RWPE1 (cell line): ENCODE data around the gene KAZN.

Experiments
- CTCF ChIA-PET: fragments of 350-600 bp; sonication (Branson Sonifier 250); formaldehyde crosslinking; extraction: SDS; loops from one replicate; lab custom pipeline; 2021; lab: Yijun Ruan, JAX
- POLR2A ChIA-PET: fragments of 400-600 bp; formaldehyde crosslinking; extraction: SDS; loops from one replicate; lab custom pipeline; 2020; ENCODE audit warnings: antibody characterized with exemption; ENCODE audit not compliant: low non-redundant PET; lab: Yijun Ruan, JAX
- DNase-seq: peaks from one replicate; pipeline ENCODE4 v3.0.0; 2012; ENCODE audit warnings: low spot score
- H3K27ac ChIP-seq: fragments of 450-650 bp; 2 replicates; pipeline ENCODE4 v1.5.1; 2017
- TF ChIP-seq, protein P1 (sequence below): fragments of 450-650 bp; conservative IDR thresholded peaks from 2 replicates; pipeline ENCODE4 v1.5.1; 2017; ENCODE audit warnings: low read depth, mild to moderate bottlenecking

Gene KAZN

DNA sequence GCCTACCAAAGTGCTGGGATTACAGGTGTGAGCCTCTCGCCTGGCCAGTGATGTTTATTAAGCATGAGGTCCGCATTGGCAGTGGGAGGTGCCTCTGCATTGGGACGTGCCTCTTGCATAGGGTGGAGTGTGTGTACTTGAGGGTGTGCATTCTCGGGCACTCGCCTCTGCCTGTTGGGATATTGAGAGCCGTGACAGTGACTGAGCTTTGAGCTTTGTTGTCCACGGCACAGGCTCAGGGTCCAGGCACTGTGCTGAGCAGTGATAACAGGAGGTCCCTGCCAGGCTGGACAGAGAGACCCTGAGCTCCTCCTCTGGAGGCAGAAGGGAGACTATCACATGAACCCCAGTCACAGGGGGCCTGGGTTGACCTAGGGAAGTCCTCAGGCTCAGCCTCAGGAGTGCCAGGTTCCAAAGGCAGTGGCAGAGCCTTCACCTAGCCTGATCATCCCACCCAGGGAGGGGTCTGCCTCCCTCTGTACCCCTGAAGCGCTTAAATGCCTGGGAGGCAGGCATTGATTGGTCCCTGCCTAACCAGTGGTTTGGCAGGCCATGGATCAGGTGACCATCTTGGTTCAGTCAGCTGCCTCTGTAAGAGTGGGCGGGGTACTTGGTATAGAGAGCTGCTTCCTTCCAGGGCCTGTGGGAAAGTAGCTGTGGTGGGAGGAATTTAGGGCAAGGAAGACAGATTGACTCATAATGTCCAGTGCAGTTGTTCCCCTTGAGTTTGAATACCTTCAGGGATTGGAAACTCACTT lies 341.2 kb downstream of the KAZN start:
- peak overlapping the region; percentile 2; the same call in 1 of the 2 replicates for H3K27ac ChIP-seq
- no peak for DNase-seq
- CTCF ChIA-PET, result interaction anchor here (0.5 to 1.5 kb wide), 2 partner anchors 88 to 412 kb away, joined by 3 to 5 read pairs; no protein-coding TSS in a partner anchor
- POLR2A ChIA-PET, result no interaction called here
- TF ChIP-seq, protein P1, sequence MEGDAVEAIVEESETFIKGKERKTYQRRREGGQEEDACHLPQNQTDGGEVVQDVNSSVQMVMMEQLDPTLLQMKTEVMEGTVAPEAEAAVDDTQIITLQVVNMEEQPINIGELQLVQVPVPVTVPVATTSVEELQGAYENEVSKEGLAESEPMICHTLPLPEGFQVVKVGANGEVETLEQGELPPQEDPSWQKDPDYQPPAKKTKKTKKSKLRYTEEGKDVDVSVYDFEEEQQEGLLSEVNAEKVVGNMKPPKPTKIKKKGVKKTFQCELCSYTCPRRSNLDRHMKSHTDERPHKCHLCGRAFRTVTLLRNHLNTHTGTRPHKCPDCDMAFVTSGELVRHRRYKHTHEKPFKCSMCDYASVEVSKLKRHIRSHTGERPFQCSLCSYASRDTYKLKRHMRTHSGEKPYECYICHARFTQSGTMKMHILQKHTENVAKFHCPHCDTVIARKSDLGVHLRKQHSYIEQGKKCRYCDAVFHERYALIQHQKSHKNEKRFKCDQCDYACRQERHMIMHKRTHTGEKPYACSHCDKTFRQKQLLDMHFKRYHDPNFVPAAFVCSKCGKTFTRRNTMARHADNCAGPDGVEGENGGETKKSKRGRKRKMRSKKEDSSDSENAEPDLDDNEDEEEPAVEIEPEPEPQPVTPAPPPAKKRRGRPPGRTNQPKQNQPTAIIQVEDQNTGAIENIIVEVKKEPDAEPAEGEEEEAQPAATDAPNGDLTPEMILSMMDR, result no peak

DNA sequence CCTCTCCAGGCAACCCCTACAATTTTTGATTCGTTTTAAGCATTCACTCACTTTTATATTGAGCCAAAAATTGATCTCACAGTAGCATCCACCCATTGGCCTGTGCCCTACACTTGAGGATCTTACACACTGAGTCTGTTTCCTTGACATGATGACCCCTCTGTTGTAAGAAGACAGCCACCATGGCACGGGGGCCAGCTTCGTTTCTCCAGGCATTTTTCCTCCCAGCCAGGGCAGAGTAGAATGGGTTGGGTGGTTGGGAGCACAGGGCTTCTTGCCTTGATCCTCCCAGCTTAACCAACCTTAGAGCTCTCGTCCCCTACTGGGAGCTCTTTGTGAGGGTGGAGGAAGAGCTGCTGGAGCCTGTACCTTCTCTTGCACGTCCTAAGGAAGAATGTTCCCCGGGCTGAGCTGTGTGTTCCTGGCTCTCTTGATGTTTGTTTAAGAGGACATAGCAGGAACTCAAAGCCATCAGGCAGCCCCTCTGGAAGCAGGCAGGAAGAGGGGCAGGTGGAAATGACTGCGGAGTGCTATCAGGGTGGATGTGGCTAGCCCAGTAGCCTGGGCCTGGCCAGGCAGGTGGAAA lies 341.9 kb downstream of the KAZN start:
- H3K27ac ChIP-seq, result no peak overlapping the region
- CTCF ChIA-PET, result interaction anchor here (0.5 to 1.5 kb wide), 2 partner anchors 87 to 412 kb away, joined by 3 to 5 read pairs; no protein-coding TSS in a partner anchor
- DNase-seq, result no peak
- POLR2A ChIA-PET, result no interaction called here
- TF ChIP-seq, protein P1, result no peak

DNA sequence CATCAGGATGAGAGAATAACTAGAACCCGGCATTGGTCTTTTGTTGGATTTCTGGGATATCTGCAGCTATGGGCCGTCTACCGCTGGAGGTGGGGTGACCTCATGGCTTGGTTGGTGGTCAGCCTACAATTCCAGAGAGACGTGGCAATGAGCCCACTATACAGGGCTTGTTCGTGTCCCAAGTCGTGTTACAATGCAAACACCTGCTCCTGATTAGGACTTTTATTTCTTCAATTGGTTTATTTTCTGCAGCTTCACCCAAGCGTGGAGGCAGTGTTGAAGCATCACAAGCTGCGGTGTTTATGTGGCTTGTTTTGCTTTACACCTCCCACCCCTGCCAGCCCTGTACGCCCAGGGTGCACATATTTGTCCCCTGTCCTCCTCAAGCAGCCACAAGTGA lies 343.4 kb downstream of the KAZN start:
- TF ChIP-seq, protein P1, result no peak
- CTCF ChIA-PET, result interaction anchor here (0.6 kb wide), 1 partner anchor 92 kb away, joined by 3 read pairs; no protein-coding TSS in a partner anchor
- POLR2A ChIA-PET, result no interaction called here
- DNase-seq, result no peak
- no peak overlapping the region for H3K27ac ChIP-seq

DNA sequence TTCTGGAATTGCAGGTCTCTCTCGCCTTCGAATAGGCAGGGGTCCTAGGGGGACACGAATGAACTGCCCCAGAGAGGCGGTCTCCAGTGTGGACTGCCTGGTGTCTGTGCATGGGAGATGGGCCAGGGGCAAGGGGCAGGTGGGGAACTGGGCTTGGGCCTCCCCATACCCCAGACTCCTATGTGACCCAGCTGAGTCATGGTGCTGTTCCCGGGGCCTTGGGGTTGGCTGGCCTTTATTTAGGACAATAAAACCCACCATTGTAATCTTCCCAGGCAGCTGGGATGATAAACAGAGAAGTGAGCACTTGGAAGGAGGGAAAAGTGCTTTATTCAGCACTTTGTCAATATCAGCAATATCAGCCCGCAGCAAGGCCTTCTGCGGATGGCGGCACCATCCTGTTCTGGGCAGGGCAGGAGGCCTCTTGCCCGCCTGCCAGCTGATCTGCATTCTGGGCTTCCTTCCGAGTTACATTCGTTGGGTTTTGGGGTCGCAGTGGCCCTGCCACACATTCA lies 346.0 kb downstream of the KAZN start:
- peak overlapping the region; percentile 76 for H3K27ac ChIP-seq
- TF ChIP-seq, protein P1, result no peak
- CTCF ChIA-PET, result no interaction called here
- POLR2A ChIA-PET, result no interaction called here
- DNase-seq, result no peak

DNA sequence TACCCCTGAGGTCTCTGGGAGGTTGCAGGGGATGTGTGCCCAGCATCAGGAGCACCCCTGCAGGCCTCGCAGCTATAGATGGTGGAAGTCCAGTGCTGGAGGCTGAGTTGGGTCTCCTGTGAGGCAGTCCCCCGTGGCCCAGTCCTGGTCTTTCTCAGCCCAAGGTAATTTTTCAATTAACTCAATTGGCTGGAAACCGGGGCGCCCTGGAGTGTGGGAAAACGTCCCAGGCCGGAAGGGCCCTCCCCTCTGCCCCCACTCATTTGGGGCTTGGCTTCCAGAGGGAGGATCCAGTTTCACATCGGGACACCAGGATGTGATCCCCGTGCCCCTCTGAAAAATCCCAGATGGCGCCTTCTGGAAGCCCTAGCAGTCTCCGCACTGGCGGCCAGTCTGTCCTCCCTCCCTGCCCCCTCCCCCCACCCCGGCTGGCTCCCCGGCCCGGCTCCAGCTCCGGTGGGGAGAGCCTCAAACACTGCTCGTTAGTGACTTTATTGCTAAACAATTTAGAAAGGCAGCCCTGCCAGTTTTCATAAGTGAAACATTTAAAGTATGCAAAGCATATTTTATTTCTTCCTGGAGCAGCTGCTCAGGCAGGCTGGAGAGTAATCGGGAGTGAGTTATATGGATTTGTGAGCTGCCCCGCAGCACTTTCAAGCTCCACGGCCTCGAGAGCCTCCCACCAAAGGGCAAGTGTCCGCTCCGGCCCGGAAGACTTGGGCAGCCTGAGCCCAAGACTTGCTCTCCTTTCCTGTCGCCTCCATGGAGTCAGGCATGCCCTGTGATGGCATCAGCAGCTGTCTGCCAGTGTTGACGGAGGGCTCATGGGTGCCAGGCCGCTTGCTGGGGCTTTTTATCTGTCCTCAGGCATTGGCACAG lies 346.9 kb downstream of the KAZN start:
- no peak for DNase-seq

More for the DNA sequence above, 346.9 kb downstream of the KAZN start:
- TF ChIP-seq, protein P1, result no peak
- ChIA-PET CTCF (interaction anchor here (0.6 to 1.2 kb wide), 2 partner anchors 8 to 112 kb away, joined by 3 read pairs; no protein-coding TSS in a partner anchor), POLR2A (no interaction called here)
- peak overlapping the region; percentile 76 for H3K27ac ChIP-seq
